Esophagus muscularis mucosa (tissue), 4 donors: ENCODE data around the gene FAM174B. TPM values are rescaled to one million over a fixed set of nuclear protein-coding genes. Genes with fewer than 3 reads are reported as not detected.

Source experiments
- DNase-seq: peaks from one replicate; pipeline ENCODE4 v3.0.0-alpha.2; 2017; ENCODE audit errors: extremely low spot score
- H3K27ac ChIP-seq, 4 donors: fragments of 200-600 bp; sonication (generic); replicated peaks in 1 of 4; 1 replicate in 3 of 4; 2 replicates in 1 of 4; pipeline ENCODE4 v1.5.1; 2016 to 2019; ENCODE audit warnings: mild to moderate bottlenecking in 1 of 4
- H3K27me3 ChIP-seq, 4 donors: fragments of 200-600 bp; sonication (generic); one replicate each; pipeline versions ENCODE4 v1.5.1 to v1.6.0; 2016 to 2019
- H3K36me3 ChIP-seq, 4 donors: fragments of 200-600 bp; sonication (generic); one replicate each; pipeline ENCODE4 v1.5.1; 2016 to 2019
- H3K4me1 ChIP-seq, 4 donors: fragments of 200-600 bp; sonication (generic); one replicate each; pipeline ENCODE4 v1.5.1; 2016 to 2019
- H3K4me3 ChIP-seq, 4 donors: fragments of 200-600 bp; sonication (generic); 1 replicate in 2 of 4; 2 replicates in 2 of 4; pipeline ENCODE4 v1.5.1; 2016 to 2019; ENCODE audit warnings: mild to moderate bottlenecking in 4 of 4, moderate library complexity in 1 of 4
- H3K9me3 ChIP-seq, 4 donors: fragments of 200-600 bp; sonication (generic); 1 replicate in 3 of 4; 2 replicates in 1 of 4; pipeline ENCODE4 v1.5.1; 2016 to 2019
- EP300 ChIP-seq: sonication (generic); formaldehyde crosslinking; IDR thresholded peaks from one replicate; pipeline ENCODE4 v1.6.1; 2017; ENCODE audit warnings: antibody characterized with exemption
- POLR2A ChIP-seq: fragments of 450-650 bp; IDR thresholded peaks from one replicate; pipeline ENCODE4 v1.6.1; 2017; ENCODE audit warnings: antibody characterized with exemption, moderate library complexity, mild to moderate bottlenecking, low read depth
- POLR2AphosphoS5 ChIP-seq, 2 donors: sonication (generic); formaldehyde crosslinking; IDR thresholded peaks; one replicate each; pipeline ENCODE4 v1.6.1; 2017; ENCODE audit warnings: antibody characterized with exemption in 2 of 2
- WGBS: methylation state at CpG from one replicate; pipeline ENCODE4 v1.1.5; 2018; 5-methylcytosine and 5-hydroxymethylcytosine counted together
- intact Hi-C: fragments of 100-400 bp; cut with DNase I; formaldehyde crosslinking; loops from one replicate; pipeline ENCODE4 v1.15.1; 2023
- total RNA-seq, 4 donors: library from RNA; depleted of rRNA; stranded (reverse); fragments of >200 nt; gene quantifications; one replicate each; pipeline versions ENCODE4 v1.1.0 to v1.2.1, GENCODE V29; 2016
- TF ChIP-seq, protein P1 (sequence below), 3 experiments: fragments of 200-600 bp in 2 of 3; fragments of 450-650 bp in 1 of 3; sonication (generic) in 2 of 3; IDR thresholded peaks; one replicate each; pipeline ENCODE4 v1.5.1; 2017 to 2019; ENCODE audit warnings: antibody characterized with exemption in 3 of 3, mild to moderate bottlenecking in 2 of 3, moderate library complexity in 1 of 3

Gene FAM174B
- total RNA-seq, 4 donors from 2014 or later = 7.5 to 15.2 (median 9.9) TPM

GRCh38 chr15:92648190-92648875 lies 7.2 kb downstream of the FAM174B start:
- peaks cover 26 to 49% (median 33%) of the 10 kb centered on the region in 4 donors for H3K4me1 ChIP-seq
- intact Hi-C loops = no loop called here
- no peak overlapping the region for H3K27ac ChIP-seq
- H3K9me3 ChIP-seq = no peaks in the 10 kb centered on the region
- no peaks in the 10 kb centered on the region for H3K27me3 ChIP-seq
- WGBS = 73% methylated on average over 8 of the region's 8 CpGs
- no peaks in the 10 kb centered on the region for H3K36me3 ChIP-seq
- TF ChIP-seq EP300 (no peak), POLR2A (no peak), POLR2AphosphoS5 (IDR thresholded peaks at IDR 0.05) (no peak)
- TF ChIP-seq, protein P1, sequence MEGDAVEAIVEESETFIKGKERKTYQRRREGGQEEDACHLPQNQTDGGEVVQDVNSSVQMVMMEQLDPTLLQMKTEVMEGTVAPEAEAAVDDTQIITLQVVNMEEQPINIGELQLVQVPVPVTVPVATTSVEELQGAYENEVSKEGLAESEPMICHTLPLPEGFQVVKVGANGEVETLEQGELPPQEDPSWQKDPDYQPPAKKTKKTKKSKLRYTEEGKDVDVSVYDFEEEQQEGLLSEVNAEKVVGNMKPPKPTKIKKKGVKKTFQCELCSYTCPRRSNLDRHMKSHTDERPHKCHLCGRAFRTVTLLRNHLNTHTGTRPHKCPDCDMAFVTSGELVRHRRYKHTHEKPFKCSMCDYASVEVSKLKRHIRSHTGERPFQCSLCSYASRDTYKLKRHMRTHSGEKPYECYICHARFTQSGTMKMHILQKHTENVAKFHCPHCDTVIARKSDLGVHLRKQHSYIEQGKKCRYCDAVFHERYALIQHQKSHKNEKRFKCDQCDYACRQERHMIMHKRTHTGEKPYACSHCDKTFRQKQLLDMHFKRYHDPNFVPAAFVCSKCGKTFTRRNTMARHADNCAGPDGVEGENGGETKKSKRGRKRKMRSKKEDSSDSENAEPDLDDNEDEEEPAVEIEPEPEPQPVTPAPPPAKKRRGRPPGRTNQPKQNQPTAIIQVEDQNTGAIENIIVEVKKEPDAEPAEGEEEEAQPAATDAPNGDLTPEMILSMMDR (IDR thresholded peaks at IDR 0.05) = no peak
- no peak for DNase-seq
- no peak overlapping the region for H3K4me3 ChIP-seq

DNA sequence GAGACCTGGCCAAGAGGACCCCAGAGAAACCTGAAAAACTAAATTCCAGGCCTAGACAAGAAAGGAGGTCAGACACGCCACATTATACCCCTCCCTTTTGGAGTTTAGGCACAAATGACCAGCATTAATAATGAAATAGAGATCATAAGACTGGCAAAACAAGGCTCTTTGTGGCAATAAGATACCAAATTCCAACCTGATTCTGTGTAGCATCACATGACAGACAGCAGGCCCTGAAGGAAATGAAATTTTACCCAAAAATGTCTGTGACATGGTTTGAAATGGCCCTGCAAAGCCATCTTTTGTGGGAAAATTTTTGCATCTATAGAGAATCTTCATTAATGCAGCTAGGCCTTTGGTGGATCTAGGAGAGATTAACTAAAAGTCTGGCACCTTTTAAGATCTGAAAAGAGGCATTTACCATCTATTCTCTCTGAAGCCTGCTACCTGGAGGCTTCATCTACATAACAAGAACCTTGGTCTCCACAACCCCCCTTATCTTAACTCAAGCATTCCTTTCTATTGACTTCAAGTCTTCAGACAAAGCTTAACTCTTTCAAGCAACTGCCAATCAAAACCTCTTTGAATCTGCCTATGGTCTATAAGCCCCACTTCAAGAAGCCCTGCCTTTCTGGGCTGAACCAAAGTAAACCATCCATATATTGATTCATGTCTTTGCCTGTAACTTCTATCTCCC lies 8.0 kb downstream of the FAM174B start:
- no peaks in the 10 kb centered on the region for H3K27me3 ChIP-seq
- 100% methylated on average over 1 of the region's 1 CpG for WGBS
- no peak overlapping the region for H3K4me3 ChIP-seq
- H3K27ac ChIP-seq = no peak overlapping the region
- no peaks in the 10 kb centered on the region for H3K9me3 ChIP-seq
- TF ChIP-seq, protein P1 (IDR thresholded peaks at IDR 0.05) = no peak
- TF ChIP-seq EP300 (no peak), POLR2AphosphoS5 (IDR thresholded peaks at IDR 0.05) (no peak), POLR2A (no peak)
- DNase-seq = no peak
- H3K4me1 ChIP-seq = peaks cover 21 to 42% (median 26%) of the 10 kb centered on the region in 4 donors
- no peaks in the 10 kb centered on the region for H3K36me3 ChIP-seq
- intact Hi-C loops = no loop called here

GRCh38 chr15:92646216-92646615 lies 9.4 kb downstream of the FAM174B start:
- no peak for TF ChIP-seq POLR2A
- TF ChIP-seq EP300 = no peak
- TF ChIP-seq, protein P1 (IDR thresholded peaks at IDR 0.05) = no peak
- TF ChIP-seq POLR2AphosphoS5 (IDR thresholded peaks at IDR 0.05) = no peak
- WGBS = 93% methylated on average over 2 of the region's 2 CpGs
- no peak for DNase-seq

GRCh38 chr15:92645731-92646130 lies 9.8 kb downstream of the FAM174B start:
- Histone ChIP-seq H3K4me3 (no peak overlapping the region), H3K27ac (no peak overlapping the region), H3K4me1 (peaks cover 9 to 28% (median 16%) of the 10 kb centered on the region in 4 donors), H3K27me3 (no peaks in the 10 kb centered on the region), H3K36me3 (no peaks in the 10 kb centered on the region), H3K9me3 (no peaks in the 10 kb centered on the region)
- DNase-seq = no peak
- TF ChIP-seq, protein P1 (IDR thresholded peaks at IDR 0.05) = no peak
- TF ChIP-seq POLR2AphosphoS5 (IDR thresholded peaks at IDR 0.05) = no peak
- WGBS = 87% methylated on average over 1 of the region's 2 CpGs
- intact Hi-C loops = no loop called here

More at GRCh38 chr15:92646216-92646615, 9.4 kb downstream of the FAM174B start:
- Histone ChIP-seq H3K27ac (no peak overlapping the region), H3K27me3 (no peaks in the 10 kb centered on the region), H3K4me1 (peaks cover 9 to 29% (median 18%) of the 10 kb centered on the region in 4 donors), H3K4me3 (no peak overlapping the region), H3K36me3 (no peaks in the 10 kb centered on the region), H3K9me3 (no peaks in the 10 kb centered on the region)
- intact Hi-C loops = no loop called here
